SIG-M5 treated with dmso at 0.1 percent for 504 hours (cell line): ENCODE results near the gene OTUB2.

ENCODE experiments used
- DNase-seq: peaks from one replicate; lab custom pipeline; 2025; ENCODE audit not compliant: unreplicated experiment; lab: John Stamatoyannopoulos, UW

OTUB2 gene

DNA sequence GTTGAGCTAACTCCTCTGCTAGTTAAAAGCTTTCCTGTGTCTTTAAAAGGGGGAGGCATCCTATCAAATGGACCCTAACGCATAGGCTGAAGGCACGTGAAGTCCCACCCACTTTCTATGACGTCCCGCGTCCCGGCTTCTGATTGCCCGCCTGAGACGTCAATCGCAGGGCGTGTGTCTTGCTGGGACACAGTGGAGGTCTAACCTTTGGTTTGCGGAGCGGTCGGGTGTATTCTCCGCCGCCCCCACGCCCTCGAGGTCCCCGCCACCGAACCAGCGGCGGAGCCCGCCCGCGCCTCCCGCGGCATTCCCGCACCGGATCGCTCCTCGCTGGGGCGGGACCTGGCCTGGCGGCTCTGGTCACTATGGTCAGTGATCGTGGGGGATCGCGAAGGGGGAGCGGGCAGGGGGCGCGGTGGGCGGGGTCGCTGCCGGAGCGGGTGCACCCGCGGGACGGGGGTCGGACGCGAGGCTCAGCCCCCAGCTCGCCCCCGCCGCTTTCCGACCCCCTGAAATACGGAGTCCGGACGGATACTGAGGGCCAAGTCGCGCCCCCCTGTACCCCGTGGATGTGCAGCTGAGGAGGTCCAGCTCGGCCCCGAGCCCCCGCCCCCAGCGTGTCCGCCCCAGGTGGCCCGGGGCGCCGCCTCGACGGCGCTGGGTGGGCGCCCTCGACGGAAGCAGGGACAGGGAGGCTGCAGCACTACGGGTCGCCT, at the start of gene OTUB2:
Gene OTUB2, plus strand, starts transcription at position 168 of the 716 bp plus-strand sequence. Its CDS starts 198 bp downstream, at position 366.
- DNase-seq, result peak; percentile 98

DNA sequence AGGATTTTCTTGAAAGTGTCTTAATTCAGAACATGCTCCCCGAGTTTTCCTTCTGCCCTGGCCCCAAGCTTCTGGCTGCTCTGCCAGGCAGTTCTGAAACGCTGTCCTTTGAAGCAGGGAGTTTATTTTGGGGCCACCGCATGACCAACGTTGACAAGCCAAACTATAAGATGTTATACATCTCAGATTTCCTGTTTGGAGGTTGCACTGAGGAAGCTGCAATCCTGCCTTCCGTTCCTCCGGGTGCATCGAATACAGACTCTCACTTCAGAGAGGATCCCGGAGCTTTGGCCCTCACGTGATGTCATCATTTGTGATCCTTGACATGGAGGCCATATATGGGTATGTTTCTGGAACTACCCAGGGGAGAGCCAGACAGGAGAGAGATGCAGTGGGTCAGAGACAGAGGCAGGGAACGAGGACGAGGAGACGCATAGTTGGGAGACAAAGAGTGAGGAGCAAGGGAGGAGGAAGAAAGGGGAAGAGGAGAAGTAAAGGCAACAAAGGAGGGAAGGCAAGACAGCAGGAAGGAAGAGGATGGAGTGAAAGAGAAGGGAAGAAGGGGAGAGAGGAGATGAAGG, 49.6 kb upstream of the OTUB2 start, which contains the start of gene ASB2:
Gene ASB2, minus strand, starts transcription at position 94 of the 581 bp plus-strand sequence. CDS start 12,031 bp downstream, outside the sequence.
- no peak for DNase-seq

DNA sequence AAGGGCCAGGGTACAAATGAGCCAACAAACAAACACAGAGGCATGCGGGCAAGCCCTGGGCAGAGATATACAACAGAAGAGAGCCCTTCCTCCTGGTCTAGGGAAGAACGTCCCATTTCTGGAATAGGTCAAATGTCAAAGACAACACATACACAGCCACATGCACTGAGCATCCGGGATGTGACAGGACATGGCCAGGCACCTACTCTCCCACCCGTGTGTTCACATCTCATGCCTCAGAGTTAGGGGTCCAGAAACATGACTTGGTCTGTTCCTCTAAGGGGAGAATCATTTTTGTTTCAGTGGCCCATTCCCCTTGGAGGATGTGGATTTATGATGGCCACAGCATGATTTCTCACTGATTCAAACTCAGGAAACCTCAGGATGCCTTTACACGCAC, 49.0 kb upstream of the OTUB2 start:
- no peak for DNase-seq

DNA sequence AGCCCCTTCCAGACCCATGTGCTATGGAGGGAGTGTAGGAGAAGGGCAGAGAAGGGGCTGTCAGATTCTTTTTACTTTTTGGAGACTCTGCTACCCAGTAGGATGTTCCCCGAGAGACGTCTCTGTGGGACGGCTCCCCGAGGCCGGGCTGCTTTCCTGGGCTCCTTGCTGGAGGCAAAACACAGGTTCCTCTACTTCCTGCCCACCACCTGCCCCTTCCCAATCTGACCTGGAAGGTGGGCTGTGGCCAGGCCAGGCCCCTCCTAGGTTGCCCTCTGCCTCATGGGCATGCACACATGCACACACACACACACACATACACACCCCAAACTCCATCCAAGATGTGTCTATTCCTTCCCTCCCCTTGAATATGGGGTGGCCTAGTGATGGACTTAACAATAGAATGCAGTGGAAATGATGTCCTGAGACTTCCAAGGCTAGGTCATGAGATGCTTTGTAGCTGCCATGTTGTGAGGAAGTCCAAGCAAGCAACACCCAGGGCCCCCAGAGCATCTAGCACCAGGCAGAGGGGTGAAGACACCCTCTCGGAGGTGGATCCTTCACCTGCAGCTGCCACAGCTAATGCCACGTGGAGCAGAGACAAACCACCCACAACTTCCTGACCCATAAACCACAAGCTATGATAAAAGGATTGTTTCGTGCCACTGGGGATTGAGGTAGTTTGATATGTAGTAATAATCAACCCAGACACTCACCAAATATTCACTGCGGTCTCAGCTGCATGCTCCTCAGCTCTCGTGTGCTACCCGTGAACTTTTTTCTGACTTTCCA, 48.2 kb upstream of the OTUB2 start:
- no peak for DNase-seq

DNA sequence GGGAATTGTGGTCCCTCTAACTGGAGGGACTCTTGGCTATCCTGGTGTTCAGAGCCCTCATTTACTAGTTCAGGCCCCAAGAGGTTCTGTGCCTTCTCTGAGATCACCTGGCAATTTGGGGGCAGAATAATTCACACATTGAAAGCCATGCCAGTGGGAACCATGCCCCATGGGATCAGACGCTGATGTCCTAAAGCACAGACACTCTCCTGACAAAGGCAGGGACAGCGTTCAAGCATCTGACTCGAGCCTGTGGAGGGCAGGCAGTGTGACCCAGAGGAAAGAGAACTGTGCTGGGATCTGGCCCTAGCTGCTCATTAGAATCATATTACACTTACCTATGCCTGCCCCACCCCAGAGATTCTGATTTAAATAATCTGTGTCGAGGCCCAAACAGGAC, 47.4 kb upstream of the OTUB2 start:
- DNase-seq, result no peak

DNA sequence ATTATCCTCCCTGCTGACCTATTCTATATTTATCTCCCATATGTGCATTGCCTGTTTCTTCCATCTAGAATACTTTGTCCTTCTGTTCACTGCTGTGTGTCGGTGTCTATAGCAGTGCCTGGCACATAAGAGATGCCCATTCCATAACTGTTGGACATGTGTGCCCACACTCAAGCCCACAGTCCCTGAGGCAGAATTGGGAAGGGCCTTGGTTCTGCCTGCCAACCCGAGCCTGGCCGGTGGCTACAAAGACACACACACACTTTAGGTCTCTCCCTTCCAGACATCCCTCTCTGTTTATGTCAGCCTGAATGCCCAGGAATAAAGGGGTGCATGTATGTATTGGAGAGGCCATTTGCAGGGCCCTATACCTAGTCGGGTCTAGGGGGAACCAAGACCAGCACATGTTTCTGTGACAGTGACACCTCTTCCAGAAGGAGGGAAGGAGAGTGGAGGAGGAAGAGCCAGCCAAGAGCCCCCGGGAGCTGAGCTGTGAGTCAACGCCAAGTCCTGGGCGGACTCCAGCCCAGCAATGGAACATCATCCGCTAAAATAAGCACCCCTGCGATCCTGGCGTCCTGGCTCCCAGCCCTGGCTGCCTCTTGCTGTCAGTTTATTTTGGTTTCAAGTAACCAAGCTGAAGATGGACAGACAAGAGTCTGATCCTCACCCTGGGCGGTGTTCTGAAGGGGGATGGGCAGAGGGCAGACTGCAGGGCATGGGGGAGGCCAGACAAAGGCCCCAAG, 45.5 kb upstream of the OTUB2 start:
- no peak for DNase-seq

DNA sequence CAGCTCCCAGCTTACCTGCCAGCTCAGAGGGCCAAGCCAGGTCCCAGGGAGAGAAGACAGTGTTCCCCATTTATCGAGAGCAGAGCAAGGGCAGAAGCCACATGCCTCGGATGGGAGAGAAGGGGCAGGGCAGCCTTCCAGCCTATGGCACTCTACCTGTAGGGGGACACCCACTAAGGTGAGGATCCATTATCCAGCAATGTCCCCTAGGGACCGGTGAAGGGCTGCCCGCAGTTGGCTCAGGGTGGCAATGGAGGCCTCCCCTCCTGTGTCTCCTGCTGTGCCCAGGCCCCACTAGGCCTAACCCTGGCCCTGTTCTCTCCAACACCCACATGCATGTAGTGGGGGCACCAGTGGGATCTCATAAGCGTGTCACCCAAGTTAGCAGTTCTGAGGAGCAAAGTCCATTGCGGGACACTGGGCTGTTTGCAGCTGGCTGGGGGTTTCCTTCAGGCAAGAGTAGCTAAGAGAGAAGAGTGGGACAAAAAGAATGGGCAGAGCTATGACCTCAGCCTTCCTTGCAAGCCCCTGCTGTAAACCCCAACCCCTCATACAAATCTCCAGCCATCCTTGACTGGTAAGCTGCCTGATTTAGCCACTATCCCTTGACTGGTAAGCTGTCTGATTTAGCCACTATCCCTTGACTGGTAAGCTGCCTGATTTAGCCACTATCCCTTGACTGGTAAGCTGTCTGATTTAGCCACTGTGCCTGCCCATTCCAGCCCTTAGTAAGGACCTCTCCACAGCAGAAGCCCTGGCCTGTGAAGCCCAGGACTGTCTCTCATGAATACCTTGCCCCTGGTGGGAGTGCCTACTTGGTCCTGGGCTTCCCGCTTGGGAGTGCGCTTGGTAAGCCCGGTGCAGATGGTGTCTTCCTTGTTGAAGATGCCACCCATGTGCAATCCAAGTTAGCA, 44.6 kb upstream of the OTUB2 start:
- DNase-seq, result no peak

DNA sequence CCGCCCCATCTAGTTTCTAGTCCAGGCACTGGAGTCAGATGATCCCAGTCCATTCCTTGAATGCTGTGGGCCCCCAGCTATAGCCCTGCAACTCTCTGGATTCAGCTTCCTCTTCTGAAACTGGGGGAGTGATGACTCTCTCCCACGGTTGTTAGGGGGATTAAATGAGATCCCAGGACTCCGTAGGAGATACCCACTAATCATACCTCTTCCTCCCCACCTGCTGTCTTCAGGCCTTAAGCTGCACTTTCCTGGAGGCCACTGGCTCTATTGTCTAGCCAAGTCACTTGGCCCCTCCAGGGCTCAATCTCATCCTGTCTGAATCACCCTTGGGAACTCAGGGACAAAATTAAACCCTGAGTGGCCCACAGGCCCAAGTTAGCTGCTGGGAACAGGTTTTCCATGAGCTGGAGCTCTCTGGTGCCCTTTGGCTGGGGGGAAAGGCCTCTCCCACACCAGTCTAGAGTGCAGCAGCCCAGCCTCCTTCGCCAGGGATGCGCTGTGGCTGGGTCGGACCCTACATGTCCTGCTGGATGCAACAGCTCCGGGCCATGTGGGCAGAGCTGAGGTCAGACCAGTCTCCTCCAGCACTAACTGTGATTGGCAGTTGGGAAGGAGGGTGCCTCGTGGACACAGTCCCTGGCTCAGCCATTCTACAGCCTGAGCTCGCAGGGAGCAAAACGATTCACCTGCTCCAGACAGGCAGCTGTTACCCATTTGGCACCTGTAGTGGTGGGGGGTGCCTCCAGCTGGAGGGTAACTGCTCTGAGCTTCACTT, 43.7 kb upstream of the OTUB2 start:
- no peak for DNase-seq

DNA sequence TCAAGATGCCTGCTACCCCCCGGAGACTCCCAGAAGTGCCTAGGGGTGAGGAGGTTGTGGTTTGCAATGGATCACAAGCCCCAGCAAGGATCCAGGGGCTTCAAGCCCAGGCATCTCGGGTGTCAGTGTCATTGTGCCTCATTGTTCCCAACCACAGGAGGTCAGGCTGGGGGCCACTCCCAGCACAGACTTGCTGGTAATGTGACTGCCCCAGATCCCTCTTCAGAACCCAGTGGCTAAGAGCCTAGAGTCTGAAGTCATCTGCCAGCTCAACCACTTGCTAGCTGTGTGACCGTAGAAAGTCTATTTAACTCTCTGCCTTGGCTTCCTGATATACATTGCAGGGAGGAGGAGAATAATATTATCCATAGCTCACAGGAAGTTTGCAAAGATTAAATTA, 42.1 kb upstream of the OTUB2 start:
- no peak for DNase-seq

DNA sequence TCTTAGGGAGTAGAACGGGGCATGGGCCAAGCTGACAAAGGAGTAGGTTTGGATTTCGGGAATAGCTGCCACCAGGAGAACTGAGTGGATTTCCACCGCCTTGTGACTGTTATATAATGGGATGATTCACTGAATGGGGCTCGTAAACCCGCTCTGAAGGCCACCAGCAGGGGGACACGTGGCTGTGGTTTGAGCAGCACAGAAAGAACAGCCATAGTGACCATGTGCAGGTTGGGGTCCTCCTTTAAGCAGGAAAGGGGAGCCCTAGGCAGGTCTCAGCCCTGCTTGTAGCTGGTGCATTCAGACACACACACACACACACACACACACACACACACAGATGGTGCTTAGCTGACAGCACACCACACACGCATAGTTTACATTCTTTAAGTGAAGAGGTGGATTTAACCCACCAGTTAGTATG, 41.1 kb upstream of the OTUB2 start:
- DNase-seq, result peak; percentile 33

DNA sequence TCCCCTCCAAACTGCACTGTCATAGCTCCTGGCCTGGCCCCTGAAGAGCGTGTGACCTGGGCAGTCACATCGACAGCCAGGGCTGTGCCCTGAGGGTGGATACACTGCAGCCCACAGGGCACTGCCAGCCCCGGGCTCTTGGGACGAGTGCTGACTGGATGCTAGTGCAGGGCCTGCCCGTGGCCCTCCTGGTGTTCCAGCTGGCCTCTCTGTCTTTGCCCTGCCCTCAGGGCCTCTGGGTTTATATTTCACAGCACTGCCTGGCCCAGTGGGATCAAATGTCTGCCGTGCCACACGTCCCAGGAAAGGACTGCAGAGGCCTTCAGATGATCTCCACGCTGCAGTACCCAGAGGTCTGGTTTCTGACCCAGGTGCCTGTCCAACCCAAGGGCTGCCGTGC, 39.2 kb upstream of the OTUB2 start:
- DNase-seq, result no peak

DNA sequence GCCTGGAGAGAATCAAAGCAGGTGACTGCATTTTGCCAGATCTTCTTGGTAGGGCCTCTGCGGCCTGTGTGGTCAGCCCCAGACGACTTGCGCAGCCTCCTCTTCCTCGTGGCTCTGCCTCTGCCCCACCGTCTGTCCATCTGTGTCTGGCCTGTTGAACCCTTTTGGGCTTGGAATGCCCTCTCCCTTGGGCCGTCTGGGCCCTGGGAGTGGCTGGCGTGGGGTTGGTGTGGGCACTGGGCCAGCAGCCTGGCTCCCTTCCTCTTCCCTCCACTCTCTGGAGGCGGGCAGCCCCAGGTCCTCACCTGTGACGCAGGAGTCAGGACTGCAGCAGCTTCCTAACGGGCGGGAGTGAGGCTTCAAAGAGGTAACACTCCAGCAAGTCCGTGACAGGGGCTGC, 38.8 kb upstream of the OTUB2 start:
- DNase-seq, result no peak

DNA sequence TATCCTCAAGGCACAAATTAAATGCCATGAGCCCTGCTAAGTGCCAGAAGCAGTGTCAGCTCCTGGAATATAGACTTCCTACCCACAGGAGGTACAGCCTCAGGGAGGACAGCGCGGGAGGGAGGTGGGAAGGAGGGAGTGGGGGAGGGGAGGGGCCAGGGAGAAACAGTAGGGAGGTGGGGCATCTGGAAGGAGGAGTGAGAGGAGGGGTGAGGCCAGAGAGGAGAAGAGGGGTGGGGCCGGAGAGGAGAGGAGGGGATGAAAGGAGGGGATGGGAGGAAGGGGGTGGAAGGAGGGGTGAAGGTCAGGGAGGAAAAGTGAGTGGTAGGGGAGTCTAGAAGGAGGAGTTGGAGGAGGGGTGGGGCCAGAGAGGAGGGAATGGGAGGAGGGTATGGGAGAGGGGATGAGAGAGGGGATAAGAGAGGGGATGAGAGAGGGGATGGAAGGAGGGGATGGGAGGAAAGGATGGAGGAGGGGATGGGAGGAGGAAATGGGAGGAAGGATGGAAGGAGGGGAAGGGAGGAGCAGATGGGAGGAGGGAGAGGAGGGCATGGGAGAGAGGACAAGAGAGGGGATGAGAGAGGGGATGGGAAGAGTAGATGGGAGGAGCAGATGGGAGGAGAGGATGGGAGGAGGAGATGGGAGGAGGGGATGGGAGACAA, 38.2 kb upstream of the OTUB2 start:
- no peak for DNase-seq

DNA sequence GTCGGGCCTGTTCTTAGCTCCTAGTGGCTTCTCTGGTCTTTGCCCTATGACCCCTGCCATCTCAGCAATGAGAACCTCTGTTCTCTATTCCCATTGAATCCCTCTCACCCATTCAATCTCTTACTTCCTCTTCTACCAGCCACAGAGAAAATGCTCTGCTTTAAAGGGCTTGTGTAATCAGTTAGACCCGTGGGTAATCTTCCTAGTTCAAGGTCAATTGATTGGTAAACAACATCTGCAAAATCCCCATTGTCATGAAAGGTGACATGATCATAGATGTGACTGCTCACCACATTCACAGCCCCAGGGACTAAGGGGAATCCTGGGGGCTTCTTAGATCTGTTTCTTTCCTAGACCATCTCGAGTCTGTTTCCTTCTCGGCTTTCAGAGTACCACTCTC, 36.2 kb upstream of the OTUB2 start:
- DNase-seq, result peak; percentile 31

DNA sequence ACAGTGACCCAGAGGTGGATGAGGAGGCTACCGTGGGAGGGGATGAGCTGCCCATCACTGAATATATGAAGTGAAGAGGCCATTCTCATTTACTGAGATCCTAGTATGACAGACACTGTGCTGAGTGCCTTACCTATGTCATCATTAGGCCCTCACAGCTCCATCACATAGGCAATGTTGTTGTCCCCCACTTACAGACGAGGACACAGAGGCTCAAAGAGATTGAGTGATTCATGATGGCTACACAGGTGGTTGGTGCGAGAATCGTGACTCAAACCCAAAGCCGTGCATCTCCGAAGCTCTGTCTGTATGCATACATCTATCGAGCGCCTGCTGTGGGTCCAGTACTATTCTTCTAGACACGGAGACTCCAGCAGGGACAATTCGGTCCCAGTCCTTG, 34.9 kb upstream of the OTUB2 start:
- no peak for DNase-seq

DNA sequence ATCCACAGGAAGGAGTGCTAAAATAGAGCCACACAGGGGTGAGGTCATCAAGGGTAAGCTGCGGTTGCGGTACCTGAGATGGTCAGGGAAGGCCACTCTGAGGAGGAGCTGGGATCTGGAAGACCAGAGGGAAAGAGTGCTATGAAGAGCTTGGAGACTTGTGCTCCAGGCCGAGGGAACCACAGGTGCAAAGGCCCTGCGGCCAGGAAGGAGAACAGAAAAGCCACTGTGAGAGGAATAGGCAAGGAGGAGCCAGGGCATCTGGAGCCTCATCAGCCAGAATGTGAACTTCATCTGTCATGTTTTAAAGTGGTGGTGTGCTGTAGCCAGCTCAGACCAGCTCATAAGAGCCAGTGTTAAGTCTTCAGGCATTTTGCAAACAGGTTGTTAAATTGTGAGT, 34.5 kb upstream of the OTUB2 start:
- DNase-seq, result no peak

DNA sequence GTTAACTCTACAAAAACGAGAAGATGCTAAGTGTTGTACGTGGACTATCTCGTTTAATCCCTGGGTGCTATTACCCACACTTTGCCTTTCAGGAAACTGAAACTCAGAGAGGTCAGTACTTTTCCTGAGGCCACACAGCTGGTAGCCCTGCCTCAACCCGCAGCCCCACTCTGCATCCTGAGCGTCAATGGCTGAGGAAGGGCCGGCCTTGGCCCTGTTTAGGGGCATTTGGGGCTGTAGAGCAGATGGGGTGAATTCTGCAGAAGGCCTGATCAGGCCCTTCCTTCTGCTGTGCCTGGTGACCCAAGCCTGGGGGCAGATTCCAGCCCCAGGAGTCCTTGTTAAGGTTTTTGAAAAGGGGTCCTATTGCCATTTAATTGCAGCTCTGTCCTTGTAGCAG, 32.8 kb upstream of the OTUB2 start:
- DNase-seq, result no peak

DNA sequence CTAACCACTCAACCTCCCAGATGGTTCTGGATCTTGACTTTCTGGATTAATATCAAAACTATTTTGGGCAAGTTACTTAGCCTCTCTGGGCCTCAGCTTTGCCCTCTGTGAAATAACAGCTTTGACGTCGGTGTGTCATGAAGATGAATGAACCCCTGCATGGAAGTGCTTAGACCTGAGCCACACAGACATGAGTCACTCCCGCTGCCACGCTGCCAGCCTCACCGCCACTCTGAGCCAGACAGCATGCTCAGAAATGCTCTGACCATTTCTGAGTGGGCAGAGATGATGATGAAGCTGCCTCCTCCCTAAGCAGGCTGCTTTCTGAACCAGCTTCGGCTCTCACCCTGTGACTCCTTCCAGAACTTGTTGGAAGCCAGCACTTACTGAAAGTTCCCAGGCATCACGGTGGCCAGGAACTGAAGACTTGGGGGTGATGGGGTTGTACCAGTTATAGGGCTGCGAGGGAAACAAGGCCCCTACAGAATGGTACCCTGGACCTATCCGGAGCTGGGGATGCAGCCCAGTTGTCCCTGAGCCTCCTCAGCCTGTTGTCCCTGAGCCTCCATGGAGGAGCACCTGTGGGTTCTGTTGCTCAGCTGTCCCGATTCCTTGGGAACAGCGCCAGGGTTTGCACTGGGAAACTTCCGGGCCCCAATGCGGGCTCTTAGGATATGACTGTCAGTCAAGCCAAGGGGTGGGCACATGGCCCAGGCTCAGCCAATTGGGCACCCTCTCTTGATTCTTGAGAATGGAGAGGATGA, 31.0 kb upstream of the OTUB2 start:
- DNase-seq, result no peak
